ENCODE results near the gene GAPDHS. TPM values are rescaled to one million over a fixed set of nuclear protein-coding genes. Genes with fewer than 3 reads are reported as not detected.
A peak's percentile ranks its signal among the peaks of the same experiment; 100 is the strongest.

The GAPDHS gene
- total and polyA plus RNA-seq, 2 of the 4 experiments (the other 2 are of a cell fraction), result not detected

DNA sequence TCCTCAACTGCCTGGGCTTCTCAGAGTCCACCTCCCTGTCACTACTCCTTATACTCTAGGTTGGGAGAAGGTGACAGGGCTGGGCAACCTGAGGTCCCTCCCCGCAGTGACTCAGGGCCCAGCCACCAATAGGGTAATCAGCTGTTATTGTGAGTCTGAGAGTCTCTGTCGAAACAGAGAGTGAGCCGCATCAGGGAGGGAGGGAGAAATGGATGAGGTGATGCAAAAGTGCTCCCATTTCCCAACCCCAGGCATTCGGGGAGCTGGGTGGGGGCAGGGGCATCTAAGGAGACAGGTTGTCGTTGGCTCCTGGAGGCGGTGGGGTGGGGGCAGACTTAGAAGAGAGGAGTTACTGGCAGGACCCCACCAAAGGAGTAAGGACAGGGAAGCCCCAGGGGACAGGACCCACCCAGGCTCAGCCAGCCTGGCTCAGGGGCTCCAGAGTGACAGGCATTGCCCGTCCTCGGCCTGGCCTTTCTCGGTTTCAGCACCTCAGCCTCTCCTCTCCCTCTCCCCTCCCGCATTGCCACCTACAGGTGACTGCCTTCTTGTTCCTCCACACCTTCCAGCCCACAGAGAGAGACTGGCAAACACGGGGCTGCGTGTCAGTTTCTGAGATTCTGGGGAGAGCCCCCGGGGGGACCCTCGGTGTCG is 19.5 kb upstream of the GAPDHS start, which contains the start of gene DMKN:
DMKN (minus strand) TSS at position 22 of the 654 bp plus-strand sequence. CDS start 174 bp downstream, outside the sequence.
- ChIA-PET CTCF (no interaction called here), POLR2A (ENCODE audit: unreplicated experiment) (no interaction called here)
- Histone ChIP-seq H2AK9ac (replicated peaks; ENCODE audit: low read depth, low read length, poor library complexity) (peak within 1 kb of the TSS; percentile 50), H2BK15ac (ENCODE audit: low read depth, low read length) (no peak within 1 kb of the TSS; the same call in 2 of the 3 replicates), H4K20me1 (ENCODE audit: insufficient read depth, low read length) (no peaks in the 10 kb centered on the region), H3K9me3 (ENCODE audit: control insufficient read depth, insufficient read depth, low read length) (no peaks in the 10 kb centered on the region), H4K8ac (ENCODE audit: low read depth in 2 of 2, low read length in 2 of 2) (peak within 1 kb of the TSS in 1 of 2 experiments; percentile 26; a peak in 1 of 4 replicates), H3K23ac (ENCODE audit: low read depth, low read length) (no peak within 1 kb of the TSS), H3K14ac (replicated peaks; ENCODE audit: low read depth, low read length) (no peak within 1 kb of the TSS), H3K4me3 (ENCODE audit: insufficient read depth, low read depth, low read length) (no peak within 1 kb of the TSS), H2AFZ (replicated peaks; ENCODE audit: low read length, poor library complexity) (peak within 1 kb of the TSS; percentile 78), H3K4me1 (ENCODE audit: control insufficient read depth, insufficient read depth, low read length) (peaks cover 10% of the 10 kb centered on the region), H2BK5ac (ENCODE audit: low read depth, low read length, poor library complexity, severe bottlenecking) (no peak within 1 kb of the TSS), H3K18ac (ENCODE audit: low read depth, low read length) (no peak within 1 kb of the TSS), H3K9ac (ENCODE audit: low read depth, low read length) (no peak within 1 kb of the TSS), H3K4ac (ENCODE audit: low read depth, low read length) (peak within 1 kb of the TSS; percentile 35; the same call in 1 of the 2 replicates), H2AK5ac (ENCODE audit: low read depth, low read length) (0 out of 2 replicates have a peak within 1 kb of the TSS, but pooled peaks have one; percentile 7), H4K91ac (ENCODE audit: insufficient read depth, low read depth, low read length) (no peak within 1 kb of the TSS; the same call in 1 of the 2 replicates), H3K79me1 (ENCODE audit: low read depth in 1 of 2, low read length in 2 of 2) (no peaks in the 10 kb centered on the region), H2BK120ac (ENCODE audit: low read depth, low read length) (peak within 1 kb of the TSS; percentile 45; the same call in 1 of the 2 replicates), H3K27me3 (ENCODE audit: control insufficient read depth, insufficient read depth, low read length) (peaks cover 38% of the 10 kb centered on the region), H3K9me1 (ENCODE audit: insufficient read depth, low read length) (peaks cover 9% of the 10 kb centered on the region), H4K5ac (ENCODE audit: low read depth, low read length) (no peak within 1 kb of the TSS; the same call in 1 of the 2 replicates), H2BK20ac (ENCODE audit: low read depth, low read length) (no peak within 1 kb of the TSS), H3K36me3 (ENCODE audit: control insufficient read depth, insufficient read depth, low read length) (no peaks in the 10 kb centered on the region), H3K27ac (ENCODE audit: insufficient read depth, low read length) (no peak within 1 kb of the TSS), H3K4me2 (ENCODE audit: low read depth, low read length) (no peak within 1 kb of the TSS), H3K56ac (ENCODE audit: extremely low read depth, insufficient read depth, low read length) (no peak within 1 kb of the TSS)
- DNase-seq, result peak; percentile 58
- in situ Hi-C loops (cut with MboI; ENCODE audit: low sequenced_read_pairs), result no loop called here
- dilution Hi-C loops (cut with HindIII; ENCODE audit: low sequenced_read_pairs, unreplicated experiment), result no loop called here
- BruUV-seq (replicated peaks), result no TSS peak
- TF ChIP-seq, protein P1, sequence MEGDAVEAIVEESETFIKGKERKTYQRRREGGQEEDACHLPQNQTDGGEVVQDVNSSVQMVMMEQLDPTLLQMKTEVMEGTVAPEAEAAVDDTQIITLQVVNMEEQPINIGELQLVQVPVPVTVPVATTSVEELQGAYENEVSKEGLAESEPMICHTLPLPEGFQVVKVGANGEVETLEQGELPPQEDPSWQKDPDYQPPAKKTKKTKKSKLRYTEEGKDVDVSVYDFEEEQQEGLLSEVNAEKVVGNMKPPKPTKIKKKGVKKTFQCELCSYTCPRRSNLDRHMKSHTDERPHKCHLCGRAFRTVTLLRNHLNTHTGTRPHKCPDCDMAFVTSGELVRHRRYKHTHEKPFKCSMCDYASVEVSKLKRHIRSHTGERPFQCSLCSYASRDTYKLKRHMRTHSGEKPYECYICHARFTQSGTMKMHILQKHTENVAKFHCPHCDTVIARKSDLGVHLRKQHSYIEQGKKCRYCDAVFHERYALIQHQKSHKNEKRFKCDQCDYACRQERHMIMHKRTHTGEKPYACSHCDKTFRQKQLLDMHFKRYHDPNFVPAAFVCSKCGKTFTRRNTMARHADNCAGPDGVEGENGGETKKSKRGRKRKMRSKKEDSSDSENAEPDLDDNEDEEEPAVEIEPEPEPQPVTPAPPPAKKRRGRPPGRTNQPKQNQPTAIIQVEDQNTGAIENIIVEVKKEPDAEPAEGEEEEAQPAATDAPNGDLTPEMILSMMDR (conservative IDR thresholded peaks at IDR 0.05; ENCODE audit: low read depth, low read length), result no peak
- TF ChIP-seq CEBPB (IDR thresholded peaks at IDR 0.05; ENCODE audit: low read depth, low read length) (peak; percentile 74), NFE2L2 (IDR thresholded peaks at IDR 0.05; ENCODE audit: low read depth, low read length) (no peak), MAZ (IDR thresholded peaks at IDR 0.05; ENCODE audit: borderline replicate concordance, low read depth, low read length) (peak; percentile 38; the same call in 1 of the 2 replicates)
- ATAC-seq (ENCODE audit: low read depth), result peak; percentile 43
- 45% methylated on average over 6 of the region's 15 CpGs; no CpG with 5 or more reads in 1 of the 2 experiments for WGBS, 2 experiments (ENCODE audit: extremely low coverage in 2 of 2, insufficient read length in 1 of 2)
- intact Hi-C loops (cut with micrococcal nuclease), result no loop called here
